ENCODE results near the gene LIPC. TPM values are rescaled to one million over a fixed set of nuclear protein-coding genes. Genes with fewer than 3 reads are reported as not detected.

Gene LIPC
- total RNA-seq, 2 experiments from 2014 or later: 1.5 to 3.9 TPM

- H3K4me1 Mint-ChIP-seq: peaks cover under 1% of the 10 kb centered on the region
- H3K4me3 Mint-ChIP-seq: no peak overlapping the region
- H3K9me3 Mint-ChIP-seq: peaks cover 2% of the 10 kb centered on the region
- H3K36me3 Mint-ChIP-seq (ENCODE audit: low read depth): no peaks in the 10 kb centered on the region
- CTCF ChIA-PET: interaction anchor here (0.7 to 2.7 kb wide), 6 partner anchors 10 to 53 kb away, joined by 3 to 13 read pairs (median 4); no protein-coding TSS in a partner anchor
- no peak for DNase-seq
- H3K27ac Mint-ChIP-seq: no peak overlapping the region
- H3K27me3 Mint-ChIP-seq: peaks cover 3% of the 10 kb centered on the region
- POLR2A ChIA-PET: no interaction called here
Measured at GRCh38 chr15:58558777-58559176, 127.0 kb downstream of the LIPC start.

GRCh38 chr15:58559904-58560588 lies 128.3 kb downstream of the LIPC start:
- Mint-ChIP-seq H3K4me3 (no peak overlapping the region), H3K9me3 (peaks cover 2% of the 10 kb centered on the region), H3K27me3 (peaks cover 2% of the 10 kb centered on the region), H3K36me3 (ENCODE audit: low read depth) (no peaks in the 10 kb centered on the region), H3K4me1 (no peaks in the 10 kb centered on the region), H3K27ac (no peak overlapping the region)
- POLR2A ChIA-PET: no interaction called here
- CTCF ChIA-PET: interaction anchor here (0.6 to 2.7 kb wide), 6 partner anchors 8 to 82 kb away, joined by 3 to 13 read pairs (median 4); no protein-coding TSS in a partner anchor
- DNase-seq: no peak

GRCh38 chr15:58561321-58561720 lies 129.5 kb downstream of the LIPC start:
- H3K4me3 Mint-ChIP-seq: no peak overlapping the region
- CTCF ChIA-PET: interaction anchor here (0.7 to 2.7 kb wide), 2 partner anchors 13 to 15 kb away, joined by 3 to 13 read pairs; no protein-coding TSS in a partner anchor
- H3K27me3 Mint-ChIP-seq: peaks cover 2% of the 10 kb centered on the region
- no peaks in the 10 kb centered on the region for H3K36me3 Mint-ChIP-seq (ENCODE audit: low read depth)
- no peaks in the 10 kb centered on the region for H3K4me1 Mint-ChIP-seq
- DNase-seq: no peak
- peaks cover 2% of the 10 kb centered on the region for H3K9me3 Mint-ChIP-seq
- H3K27ac Mint-ChIP-seq: no peak overlapping the region
- POLR2A ChIA-PET: no interaction called here

GRCh38 chr15:58562135-58562534 lies 130.3 kb downstream of the LIPC start:
- ChIA-PET POLR2A (no interaction called here), CTCF (interaction anchor here (0.7 kb wide), 1 partner anchor 14 kb away, joined by 3 read pairs; no protein-coding TSS in a partner anchor)
- Mint-ChIP-seq H3K27me3 (no peaks in the 10 kb centered on the region), H3K9me3 (peaks cover 2% of the 10 kb centered on the region), H3K27ac (no peak overlapping the region), H3K4me3 (no peak overlapping the region), H3K36me3 (ENCODE audit: low read depth) (no peaks in the 10 kb centered on the region), H3K4me1 (no peaks in the 10 kb centered on the region)
- no peak for DNase-seq

- H3K36me3 Mint-ChIP-seq (ENCODE audit: low read depth): no peaks in the 10 kb centered on the region
- no peak overlapping the region for H3K27ac Mint-ChIP-seq
- H3K4me3 Mint-ChIP-seq: no peak overlapping the region
- no peak for DNase-seq
- H3K4me1 Mint-ChIP-seq: peaks cover 10% of the 10 kb centered on the region
- no peaks in the 10 kb centered on the region for H3K27me3 Mint-ChIP-seq
- ChIA-PET CTCF (no interaction called here), POLR2A (no interaction called here)
- H3K9me3 Mint-ChIP-seq: peaks cover 5% of the 10 kb centered on the region
Measured at GRCh38 chr15:58564981-58565380, 133.2 kb downstream of the LIPC start.

- Mint-ChIP-seq H3K9me3 (peaks cover 5% of the 10 kb centered on the region), H3K4me3 (no peak overlapping the region), H3K4me1 (peaks cover 10% of the 10 kb centered on the region), H3K27ac (no peak overlapping the region), H3K36me3 (ENCODE audit: low read depth) (no peaks in the 10 kb centered on the region), H3K27me3 (no peaks in the 10 kb centered on the region)
- DNase-seq: no peak
- POLR2A ChIA-PET: no interaction called here
- CTCF ChIA-PET: no interaction called here
Measured at GRCh38 chr15:58565619-58566018, 133.8 kb downstream of the LIPC start.

GRCh38 chr15:58566029-58566428 lies 134.2 kb downstream of the LIPC start:
- no peaks in the 10 kb centered on the region for H3K27me3 Mint-ChIP-seq
- no peak overlapping the region for H3K27ac Mint-ChIP-seq
- peaks cover 5% of the 10 kb centered on the region for H3K9me3 Mint-ChIP-seq
- H3K4me1 Mint-ChIP-seq: peaks cover 10% of the 10 kb centered on the region
- ChIA-PET CTCF (no interaction called here), POLR2A (no interaction called here)
- no peaks in the 10 kb centered on the region for H3K36me3 Mint-ChIP-seq (ENCODE audit: low read depth)
- no peak for DNase-seq
- H3K4me3 Mint-ChIP-seq: no peak overlapping the region

GRCh38 chr15:58568157-58568571 lies 136.4 kb downstream of the LIPC start:
- Mint-ChIP-seq H3K27ac (no peak overlapping the region), H3K4me1 (peaks cover 10% of the 10 kb centered on the region), H3K27me3 (no peaks in the 10 kb centered on the region), H3K36me3 (ENCODE audit: low read depth) (no peaks in the 10 kb centered on the region), H3K9me3 (peaks cover 5% of the 10 kb centered on the region), H3K4me3 (no peak overlapping the region)
- POLR2A ChIA-PET: no interaction called here
- CTCF ChIA-PET: interaction anchor here (0.5 to 1.1 kb wide), 3 partner anchors 8 to 90 kb away, joined by 3 to 4 read pairs (median 3); no protein-coding TSS in a partner anchor
- DNase-seq: no peak

- no peak overlapping the region for H3K4me3 Mint-ChIP-seq
- no peaks in the 10 kb centered on the region for H3K36me3 Mint-ChIP-seq (ENCODE audit: low read depth)
- DNase-seq: no peak
- no peaks in the 10 kb centered on the region for H3K27me3 Mint-ChIP-seq
- CTCF ChIA-PET: no interaction called here
- H3K9me3 Mint-ChIP-seq: peaks cover 5% of the 10 kb centered on the region
- H3K4me1 Mint-ChIP-seq: peaks cover 11% of the 10 kb centered on the region
- POLR2A ChIA-PET: no interaction called here
- H3K27ac Mint-ChIP-seq: no peak overlapping the region
Measured at GRCh38 chr15:58569455-58569854, 137.7 kb downstream of the LIPC start.

- Mint-ChIP-seq H3K9me3 (peaks cover 7% of the 10 kb centered on the region), H3K36me3 (ENCODE audit: low read depth) (no peaks in the 10 kb centered on the region), H3K27me3 (no peaks in the 10 kb centered on the region), H3K4me1 (peaks cover 17% of the 10 kb centered on the region), H3K27ac (no peak overlapping the region), H3K4me3 (no peak overlapping the region)
- ChIA-PET POLR2A (no interaction called here), CTCF (no interaction called here)
- no peak for DNase-seq
Measured at GRCh38 chr15:58571491-58571890, 139.7 kb downstream of the LIPC start.

- H3K9me3 Mint-ChIP-seq: peaks cover 7% of the 10 kb centered on the region
- no peak overlapping the region for H3K4me3 Mint-ChIP-seq
- no peak for DNase-seq
- ChIA-PET CTCF (no interaction called here), POLR2A (no interaction called here)
- no peaks in the 10 kb centered on the region for H3K36me3 Mint-ChIP-seq (ENCODE audit: low read depth)
- no peaks in the 10 kb centered on the region for H3K27me3 Mint-ChIP-seq
- no peak overlapping the region for H3K27ac Mint-ChIP-seq
- peaks cover 16% of the 10 kb centered on the region for H3K4me1 Mint-ChIP-seq
Measured at GRCh38 chr15:58572521-58572920, 140.7 kb downstream of the LIPC start.

GRCh38 chr15:58573270-58573669 lies 141.5 kb downstream of the LIPC start:
- Mint-ChIP-seq H3K9me3 (peaks cover 7% of the 10 kb centered on the region), H3K4me1 (peaks cover 11% of the 10 kb centered on the region), H3K27me3 (no peaks in the 10 kb centered on the region), H3K4me3 (no peak overlapping the region), H3K36me3 (ENCODE audit: low read depth) (no peaks in the 10 kb centered on the region), H3K27ac (no peak overlapping the region)
- ChIA-PET CTCF (interaction anchor here (1.2 to 3.0 kb wide), 3 partner anchors 12 to 304 kb away, joined by 3 to 17 read pairs (median 5); no protein-coding TSS in a partner anchor), POLR2A (no interaction called here)
- no peak for DNase-seq

- no peak for DNase-seq
- POLR2A ChIA-PET: no interaction called here
- CTCF ChIA-PET: interaction anchor here (0.6 to 3.0 kb wide), 9 partner anchors 10 to 1575 kb away, joined by 3 to 17 read pairs (median 6); no protein-coding TSS in a partner anchor
Measured at GRCh38 chr15:58574631-58575030, 142.8 kb downstream of the LIPC start.

More at GRCh38 chr15:58574631-58575030, 142.8 kb downstream of the LIPC start:
- H3K4me1 Mint-ChIP-seq: peaks cover 6% of the 10 kb centered on the region
- H3K36me3 Mint-ChIP-seq (ENCODE audit: low read depth): no peaks in the 10 kb centered on the region
- H3K9me3 Mint-ChIP-seq: peaks cover 2% of the 10 kb centered on the region
- H3K27ac Mint-ChIP-seq: no peak overlapping the region
- H3K27me3 Mint-ChIP-seq: no peaks in the 10 kb centered on the region
- H3K4me3 Mint-ChIP-seq: no peak overlapping the region

All from activated CD4-positive, alpha-beta T cell treated with anti-CD3 and anti-CD28 coated beads, Interleukin-2, amount 10 ng/mL, durations not matched to agents 7 days and 5 days (primary cell).